ENCODE data around the gene TMEM108.

GRCh38 chr3:133387341-133387740 lies 349.1 kb downstream of the TMEM108 start:
- TF ChIP-seq CTCF (IDR thresholded peaks at IDR 0.05) (no peak), POLR2A (IDR thresholded peaks at IDR 0.05) (no peak)

All from thyroid gland (tissue), 4 donors.